HG03196 (cell line): ENCODE data around the gene CIB1.
"Not testable (repeated sequence)": the region's sequence is repeated elsewhere in the genome, so short reads cannot be mapped to it uniquely, and the experiment has no call there.

ENCODE experiments used
- ATAC-seq: cut with Tn5 transposase; IDR thresholded peaks from one replicate; pipeline ENCODE4 v1.9.1; 2021; ENCODE audit not compliant: unreplicated experiment

Gene CIB1

DNA sequence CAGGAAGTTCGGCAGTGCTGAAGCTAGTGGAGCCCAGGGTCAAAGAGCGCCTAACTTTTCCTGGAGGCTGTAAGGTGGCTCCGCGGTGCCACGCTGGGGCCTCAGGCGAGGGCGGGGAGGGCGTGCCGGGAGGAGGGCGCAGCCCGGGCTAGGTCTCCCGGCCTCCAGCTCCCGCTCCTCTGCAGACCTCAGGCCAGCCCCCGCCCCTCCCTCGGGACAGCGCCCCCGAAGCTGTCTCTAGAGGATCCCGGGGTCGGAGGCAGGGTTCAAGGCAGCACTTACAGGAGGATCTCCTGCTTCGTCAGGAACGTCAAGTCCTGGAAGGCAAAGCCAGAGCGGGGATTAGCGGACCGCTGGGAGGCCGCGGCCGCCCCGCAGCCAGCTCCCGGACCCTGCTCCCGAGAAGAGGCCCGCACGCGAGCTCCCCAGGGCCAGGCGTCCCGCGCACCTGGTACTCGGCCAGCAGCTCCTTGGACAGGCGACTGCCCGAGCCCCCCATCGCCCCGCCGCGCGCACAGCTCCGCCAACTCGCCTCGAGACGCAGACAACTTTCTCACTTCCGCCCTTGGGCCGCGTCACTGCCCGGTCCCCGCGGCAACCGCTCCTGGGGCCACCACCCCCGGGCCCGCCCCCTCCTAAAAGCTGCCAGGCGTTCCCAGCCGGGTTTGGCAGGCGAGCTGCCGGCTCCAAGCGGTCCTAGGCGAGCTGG, at the start of gene CIB1:
CIB1 (minus strand) TSS at position 555 of the 709 bp plus-strand sequence; CDS start at position 499, 56 bp downstream.
- ATAC-seq: peak; percentile 79

DNA sequence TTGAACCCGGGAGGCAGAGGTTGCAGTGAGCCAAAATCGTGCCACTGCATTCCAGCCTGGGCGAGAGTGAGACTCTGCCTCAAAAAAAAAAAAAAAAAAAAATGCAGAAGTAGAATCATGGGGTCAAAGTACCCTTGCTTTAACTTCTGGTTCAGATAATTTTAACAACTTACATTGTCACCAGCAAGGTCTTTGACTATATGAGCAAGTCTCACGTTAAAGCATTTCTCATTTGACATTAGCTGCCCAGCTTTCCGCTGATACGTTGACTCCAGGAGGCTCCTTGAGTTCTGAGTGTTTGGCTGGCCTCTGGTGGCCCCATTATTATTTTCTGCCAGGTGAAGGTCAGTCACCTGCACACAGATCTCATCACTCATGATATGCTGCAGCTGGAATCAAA, 47.9 kb upstream of the CIB1 start:
- ATAC-seq: not testable (repeated sequence)

DNA sequence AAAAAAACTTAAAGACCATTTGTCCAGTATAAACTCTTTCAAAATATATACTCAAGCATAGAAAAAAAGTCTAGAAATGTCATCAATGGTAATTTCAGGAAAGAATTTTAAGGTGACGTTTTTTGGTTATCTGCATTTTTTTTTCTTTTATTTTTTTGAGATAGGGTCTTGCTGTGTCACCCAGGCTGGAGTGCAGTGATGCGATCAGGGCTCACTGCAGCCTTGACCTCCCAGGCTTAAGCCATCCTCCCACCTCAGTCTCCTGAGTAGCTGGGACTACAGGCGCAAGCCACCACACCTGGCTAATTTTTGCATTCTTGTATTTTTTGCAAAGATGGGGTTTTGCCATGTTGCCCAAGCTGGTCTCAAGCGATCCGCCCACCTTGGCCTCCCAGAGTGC, 47.0 kb upstream of the CIB1 start:
- not testable (repeated sequence) for ATAC-seq

GRCh38 chr15:90278467-90278866, 44.7 kb upstream of the CIB1 start:
- ATAC-seq: not testable (repeated sequence)

- ATAC-seq: no peak
These were observed 37.9 kb upstream of the CIB1 start for GRCh38 chr15:90271459-90272166.

DNA sequence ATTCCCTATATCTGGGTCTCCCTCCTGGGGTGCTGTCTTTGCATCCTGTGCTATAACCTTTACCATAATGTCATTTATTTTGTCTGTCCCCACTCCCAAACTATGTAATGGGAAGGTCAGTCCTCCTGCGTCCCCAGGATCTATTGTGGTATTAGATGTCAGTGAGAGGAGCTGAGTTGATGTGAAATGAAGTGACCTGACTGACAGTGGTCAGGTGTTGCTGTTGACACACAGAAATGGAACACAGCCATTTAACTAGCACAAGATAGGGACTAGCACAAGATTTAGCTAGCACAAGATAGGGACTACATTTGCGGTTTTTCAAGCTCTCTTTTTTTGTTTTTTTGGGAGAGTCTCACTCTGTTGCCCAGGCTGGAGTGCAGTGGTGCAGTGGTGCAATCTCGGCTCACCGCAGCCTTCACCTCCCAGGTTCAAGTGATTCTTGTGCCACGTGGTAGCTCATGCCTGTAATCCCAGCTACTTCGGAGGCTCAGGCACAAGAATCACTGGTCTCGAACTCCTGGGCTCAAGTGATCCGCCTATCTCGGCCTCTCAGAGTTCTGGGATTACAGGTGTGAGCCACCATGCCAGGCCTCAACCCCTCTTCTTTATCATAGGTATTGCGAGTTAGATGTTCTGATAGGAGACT, 36.9 kb upstream of the CIB1 start:
- ATAC-seq: no peak

- no peak for ATAC-seq
These were observed 34.7 kb upstream of the CIB1 start for GRCh38 chr15:90268415-90268814.

GRCh38 chr15:90266485-90266884, 32.7 kb upstream of the CIB1 start:
- no peak for ATAC-seq

- peak; percentile 8 for ATAC-seq
These were observed 32.3 kb upstream of the CIB1 start for GRCh38 chr15:90266061-90266431.

- peak; percentile 83 for ATAC-seq
These were observed 31.7 kb upstream of the CIB1 start, which contains the start of gene NGRN for GRCh38 chr15:90265271-90266060. Gene NGRN, plus strand, starts transcription at chr15:90265672. Its CDS starts 41 bp downstream, at chr15:90265713.

- no peak for ATAC-seq
These were observed 30.9 kb upstream of the CIB1 start for GRCh38 chr15:90264671-90265070.

DNA sequence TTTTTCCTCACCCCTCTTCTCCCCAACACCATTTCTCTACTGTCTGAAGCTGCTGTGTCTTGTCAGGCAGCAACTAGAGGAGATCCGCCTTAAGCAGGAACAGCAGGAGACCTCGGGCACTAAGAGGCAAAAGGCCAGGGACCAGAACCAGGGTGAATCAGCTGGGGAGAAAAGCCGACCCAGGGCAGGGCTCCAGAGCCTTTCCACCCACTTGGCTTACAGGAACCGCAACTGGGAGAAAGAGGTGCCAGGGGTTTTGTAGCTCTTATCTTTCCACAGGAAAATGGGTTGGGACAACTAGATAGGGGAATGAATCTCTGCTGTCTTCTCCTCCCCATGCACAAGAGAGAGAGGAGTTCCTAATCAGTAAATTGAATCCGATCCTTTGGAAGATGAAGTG, 28.7 kb upstream of the CIB1 start:
- no peak for ATAC-seq

- ATAC-seq: no peak
These were observed 28.1 kb upstream of the CIB1 start for GRCh38 chr15:90261811-90262210.

- not testable (repeated sequence) for ATAC-seq
These were observed 27.0 kb upstream of the CIB1 start for GRCh38 chr15:90260731-90261130.

GRCh38 chr15:90259524-90259923, 25.8 kb upstream of the CIB1 start:
- peak; percentile 56 for ATAC-seq

DNA sequence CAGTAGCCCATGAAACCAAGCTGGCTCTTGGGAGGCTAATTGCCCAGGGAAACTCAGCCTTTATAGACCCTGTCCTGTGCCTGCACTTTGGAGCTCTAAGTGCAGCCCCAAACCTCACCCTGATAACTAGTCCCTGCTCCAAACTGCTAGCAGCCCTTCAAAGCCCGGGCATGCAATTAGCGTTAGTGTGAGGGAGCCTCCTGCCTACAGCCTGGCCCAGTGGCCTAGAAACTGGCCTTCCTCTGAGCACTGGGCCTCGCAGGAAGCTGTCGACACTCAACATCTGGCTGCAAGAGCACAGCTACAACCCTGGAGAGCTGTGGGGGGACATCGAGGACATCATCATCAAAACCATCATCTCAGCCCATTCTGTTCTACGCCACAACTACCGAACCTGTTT, 24.0 kb upstream of the CIB1 start:
- no peak for ATAC-seq

- peak; percentile 72 for ATAC-seq
These were observed 15.6 kb upstream of the CIB1 start, which contains the start of gene TTLL13 for GRCh38 chr15:90249203-90249863. Gene TTLL13, plus strand, starts transcription at chr15:90249556. Its CDS starts 1,075 bp downstream, at chr15:90250631.

- no peak for ATAC-seq
These were observed 15.1 kb upstream of the CIB1 start for GRCh38 chr15:90248789-90249202.

DNA sequence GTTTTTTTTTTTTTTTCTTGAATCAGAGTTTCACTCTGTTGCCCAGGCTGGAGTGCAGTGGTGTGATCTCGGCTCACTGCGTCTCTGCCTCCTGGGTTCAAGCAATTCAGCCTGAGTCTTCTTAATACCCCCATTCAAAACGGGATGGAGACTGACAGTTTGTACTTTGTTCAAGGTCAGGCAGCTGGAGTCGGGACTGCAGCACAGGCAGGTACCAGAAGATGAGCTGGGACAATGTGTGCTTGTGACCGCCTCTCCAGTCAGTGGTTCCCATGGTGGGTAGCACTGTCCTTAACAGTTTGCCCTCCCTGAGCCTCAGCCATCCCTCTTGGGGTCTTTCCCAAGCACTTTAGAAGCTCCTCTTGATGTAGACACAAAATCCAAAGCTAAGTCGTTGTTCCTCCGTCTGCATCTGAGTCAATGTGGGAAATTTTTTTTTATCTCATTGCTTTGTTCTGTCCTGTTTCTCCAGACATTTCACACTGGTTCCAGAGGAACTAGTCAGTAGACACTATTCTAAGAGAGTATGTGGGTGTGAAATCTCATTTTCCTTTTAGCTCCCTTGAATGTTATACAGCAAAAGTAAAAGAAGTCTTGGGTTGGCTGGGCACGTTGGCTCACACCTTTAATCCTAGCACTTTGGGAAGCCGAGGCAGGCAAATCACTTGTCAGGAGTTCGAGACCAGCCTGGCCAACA, 10.3 kb upstream of the CIB1 start:
- ATAC-seq: no peak
